Heart left ventricle (tissue), 13 donors: ENCODE data around the gene RHOT2.

Source experiments
- POLR2A ChIP-seq, 2 donors: fragments of 450-650 bp; IDR thresholded peaks; one replicate each; pipeline ENCODE4 v1.6.1; 2017; ENCODE audit warnings: antibody characterized with exemption in 2 of 2, mild to moderate bottlenecking in 2 of 2, moderate library complexity in 2 of 2
- TF ChIP-seq, protein P1 (sequence below), 12 donors: fragments of 200-600 bp; sonication (generic) in 4 of 12; IDR thresholded peaks; one replicate each; pipeline versions ENCODE4 v1.5.0 to v1.8.0; 2018 to 2022; ENCODE audit warnings: antibody characterized with exemption in 12 of 12, mild to moderate bottlenecking in 5 of 12
- donor health status: ischemic (EF 13 %, LVEDD 7.1; RV severe dilation, severe dysfunction).
- donor health status: DM: no; HTN: yes; CAD: no.
- donor health status: DM: no; HTN: no; CAD: no.
- donor health status: ischemic (EF 25% LVEDD 6.9; RV normal size, moderate dysfunction).
- donor health status: ischemic (EF 25% LVEDD 5.7; RV mildly dilated, moderate dysfunction).
- donor health status: ischemic (EF 35%, LVEDD 5.7; RV mildly dilated, moderate dysfunction).
- donor health status: nonischemic (EF 11% LVEDD 7.7; RV severe dilation, severe dysfunction).
- donor health status: DM: yes; HTN: yes; CAD: no.
- donor health status: PGD.
- donor health status: ischemic (EF 29% LVEDD 5.4; RV normal size, mild dysfunction).
- donor health status: nonischemic (EF 23%, LVEDD 6.1; RV moderate dilation, normal function).

DNA sequence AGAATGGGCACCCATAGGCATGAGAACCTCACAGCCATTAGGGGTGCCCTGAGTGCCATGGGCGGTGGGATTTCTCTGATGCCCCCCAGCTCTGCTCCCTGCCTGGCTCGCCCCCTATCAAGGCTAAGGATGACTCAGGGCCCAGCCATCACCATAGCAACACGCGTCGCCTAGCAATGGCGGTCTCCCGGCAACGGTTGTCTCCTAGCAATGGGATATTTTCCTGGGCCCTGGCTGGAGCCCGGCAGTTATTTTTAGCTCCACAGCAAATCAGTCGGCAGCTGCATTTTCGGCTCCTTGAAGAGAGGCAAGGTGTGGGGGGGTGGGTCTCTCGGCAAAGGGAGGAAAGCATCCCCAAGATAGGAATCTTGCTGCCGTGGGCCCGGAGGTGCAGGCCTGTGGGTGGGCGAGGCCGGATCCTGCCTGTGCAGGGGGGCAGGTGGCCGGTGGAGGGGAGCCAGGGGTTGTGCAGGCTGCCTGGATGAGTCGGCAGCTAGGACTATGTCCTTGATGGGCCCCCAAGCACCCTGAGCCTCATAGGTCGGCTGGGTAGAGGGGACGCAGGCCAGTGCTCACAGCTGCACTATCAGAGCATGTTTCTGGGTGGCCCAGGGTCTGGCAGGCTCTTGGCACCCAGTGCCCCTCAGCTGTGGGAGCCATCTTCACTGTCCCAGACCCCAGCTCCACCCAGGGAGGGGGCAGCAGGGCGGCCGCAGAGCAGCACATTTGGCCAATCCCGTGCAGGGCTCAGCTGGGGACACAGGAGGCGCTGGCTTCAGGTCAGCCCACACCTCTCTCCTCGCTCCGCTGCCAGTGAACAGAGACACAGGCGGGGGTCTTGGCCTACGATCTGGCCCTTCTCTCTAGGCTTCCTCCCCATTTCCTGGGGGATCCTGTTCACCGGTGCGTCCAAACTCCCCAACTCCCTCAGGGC lies 41.9 kb downstream of the RHOT2 start:
- TF ChIP-seq, protein P1, sequence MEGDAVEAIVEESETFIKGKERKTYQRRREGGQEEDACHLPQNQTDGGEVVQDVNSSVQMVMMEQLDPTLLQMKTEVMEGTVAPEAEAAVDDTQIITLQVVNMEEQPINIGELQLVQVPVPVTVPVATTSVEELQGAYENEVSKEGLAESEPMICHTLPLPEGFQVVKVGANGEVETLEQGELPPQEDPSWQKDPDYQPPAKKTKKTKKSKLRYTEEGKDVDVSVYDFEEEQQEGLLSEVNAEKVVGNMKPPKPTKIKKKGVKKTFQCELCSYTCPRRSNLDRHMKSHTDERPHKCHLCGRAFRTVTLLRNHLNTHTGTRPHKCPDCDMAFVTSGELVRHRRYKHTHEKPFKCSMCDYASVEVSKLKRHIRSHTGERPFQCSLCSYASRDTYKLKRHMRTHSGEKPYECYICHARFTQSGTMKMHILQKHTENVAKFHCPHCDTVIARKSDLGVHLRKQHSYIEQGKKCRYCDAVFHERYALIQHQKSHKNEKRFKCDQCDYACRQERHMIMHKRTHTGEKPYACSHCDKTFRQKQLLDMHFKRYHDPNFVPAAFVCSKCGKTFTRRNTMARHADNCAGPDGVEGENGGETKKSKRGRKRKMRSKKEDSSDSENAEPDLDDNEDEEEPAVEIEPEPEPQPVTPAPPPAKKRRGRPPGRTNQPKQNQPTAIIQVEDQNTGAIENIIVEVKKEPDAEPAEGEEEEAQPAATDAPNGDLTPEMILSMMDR (IDR thresholded peaks at IDR 0.05) = no peak
- TF ChIP-seq POLR2A (IDR thresholded peaks at IDR 0.05) = no peak
